Loucy (cell line): ENCODE results near the gene EFCAB8.

Experiments used
- H2AFZ ChIP-seq: fragments of 200-600 bp; sonication (generic); 2 replicates; pipeline ENCODE4 v1.6.0; 2016; ENCODE audit warnings: antibody characterized with exemption, mild to moderate bottlenecking, low read length, moderate library complexity
- H3F3A ChIP-seq: fragments of 200-600 bp; 2 replicates; pipeline ENCODE4 v1.6.0; 2016; ENCODE audit warnings: antibody characterized with exemption, low read depth, mild to moderate bottlenecking
- H3K27me3 ChIP-seq: fragments of 200-600 bp; sonication (generic); 2 replicates; pipeline ENCODE4 v1.6.1; 2014; ENCODE audit warnings: low read length, mild to moderate bottlenecking; ENCODE audit not compliant: insufficient read depth, poor library complexity, severe bottlenecking
- H3K36me3 ChIP-seq: fragments of 200-600 bp; sonication (generic); 2 replicates; pipeline ENCODE4 v1.6.1; 2016; ENCODE audit warnings: low read length; ENCODE audit not compliant: insufficient read depth
- H3K4me1 ChIP-seq: fragments of 200-600 bp; sonication (generic); 2 replicates; pipeline ENCODE4 v1.5.1; 2014; ENCODE audit warnings: low read length, mild to moderate bottlenecking; ENCODE audit not compliant: insufficient read depth, poor library complexity, severe bottlenecking
- H3K4me2 ChIP-seq: fragments of 200-600 bp; sonication (generic); 2 replicates; pipeline ENCODE4 v1.6.0; 2014; ENCODE audit warnings: antibody characterized with exemption, low read length, low read depth, mild to moderate bottlenecking; ENCODE audit not compliant: poor library complexity, severe bottlenecking
- H3K4me3 ChIP-seq: fragments of 200-600 bp; sonication (generic); 2 replicates; pipeline ENCODE4 v1.5.1; 2014; ENCODE audit warnings: low read length, mild to moderate bottlenecking, mixed read lengths; ENCODE audit not compliant: poor library complexity, severe bottlenecking
- H3K79me2 ChIP-seq: fragments of 200-600 bp; sonication (generic); 2 replicates; pipeline ENCODE4 v1.6.1; 2014; ENCODE audit warnings: low read length; ENCODE audit not compliant: insufficient read depth
- H3K9ac ChIP-seq: fragments of 200-600 bp; sonication (generic); 2 replicates; pipeline ENCODE4 v1.6.0; 2014; ENCODE audit warnings: mild to moderate bottlenecking, low read depth, low read length, moderate library complexity; ENCODE audit not compliant: poor library complexity, severe bottlenecking
- H3K9me2 ChIP-seq: fragments of 200-600 bp; sonication (generic); replicated peaks from 2 replicates; pipeline ENCODE4 v1.6.1; 2016; ENCODE audit warnings: low read depth, low read length, mixed read lengths
- H3K9me3 ChIP-seq: fragments of 200-600 bp; sonication (generic); 2 replicates; pipeline ENCODE4 v1.6.1; 2014; ENCODE audit warnings: mild to moderate bottlenecking, antibody characterized with exemption, low read length, low read depth; ENCODE audit not compliant: insufficient read depth
- H4K20me1 ChIP-seq: fragments of 200-600 bp; sonication (generic); 2 replicates; pipeline ENCODE4 v1.6.0; 2014; ENCODE audit warnings: antibody characterized with exemption, low read length, mild to moderate bottlenecking; ENCODE audit not compliant: insufficient read depth, poor library complexity, severe bottlenecking
- EZH2phosphoT487 ChIP-seq: fragments of 200-600 bp; IDR thresholded peaks from 2 replicates; pipeline ENCODE4 v1.6.1; 2018; ENCODE audit warnings: antibody characterized with exemption, mild to moderate bottlenecking, moderate library complexity, borderline replicate concordance
- TF ChIP-seq, protein P1 (sequence below): fragments of 200-600 bp; sonication (generic); conservative IDR thresholded peaks from 2 replicates; pipeline ENCODE4 v1.5.1; 2014; ENCODE audit warnings: mild to moderate bottlenecking, antibody characterized with exemption, low read length

Gene EFCAB8

DNA sequence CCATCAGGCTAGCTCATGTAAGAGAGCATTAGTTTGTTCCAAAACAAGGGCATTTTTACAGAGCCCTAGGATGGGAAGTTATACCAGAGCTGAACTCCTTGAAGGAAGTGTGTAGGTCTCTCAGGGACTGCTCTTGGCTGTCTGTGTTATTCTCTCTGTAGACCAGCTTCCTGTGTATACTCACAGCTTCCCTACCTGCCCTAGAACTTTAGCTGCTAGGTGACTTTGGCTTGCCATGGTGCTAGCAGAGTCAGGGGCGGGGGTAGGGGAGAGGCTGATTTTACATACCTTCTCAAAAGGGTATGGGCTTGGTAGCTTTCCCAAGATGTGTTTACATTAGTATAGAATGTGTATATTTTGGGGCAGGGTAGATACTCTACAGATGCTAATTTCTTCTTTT lies 21.6 kb upstream of the EFCAB8 start:
- no peak overlapping the region for H3K9ac ChIP-seq
- H3K4me1 ChIP-seq, result no peaks in the 10 kb centered on the region
- no peak overlapping the region for H3K4me2 ChIP-seq
- H3K36me3 ChIP-seq, result peaks cover 84% of the 10 kb centered on the region
- no peaks in the 10 kb centered on the region for H3K9me2 ChIP-seq
- no peak overlapping the region for H2AFZ ChIP-seq
- no peak for TF ChIP-seq EZH2phosphoT487
- TF ChIP-seq, protein P1, sequence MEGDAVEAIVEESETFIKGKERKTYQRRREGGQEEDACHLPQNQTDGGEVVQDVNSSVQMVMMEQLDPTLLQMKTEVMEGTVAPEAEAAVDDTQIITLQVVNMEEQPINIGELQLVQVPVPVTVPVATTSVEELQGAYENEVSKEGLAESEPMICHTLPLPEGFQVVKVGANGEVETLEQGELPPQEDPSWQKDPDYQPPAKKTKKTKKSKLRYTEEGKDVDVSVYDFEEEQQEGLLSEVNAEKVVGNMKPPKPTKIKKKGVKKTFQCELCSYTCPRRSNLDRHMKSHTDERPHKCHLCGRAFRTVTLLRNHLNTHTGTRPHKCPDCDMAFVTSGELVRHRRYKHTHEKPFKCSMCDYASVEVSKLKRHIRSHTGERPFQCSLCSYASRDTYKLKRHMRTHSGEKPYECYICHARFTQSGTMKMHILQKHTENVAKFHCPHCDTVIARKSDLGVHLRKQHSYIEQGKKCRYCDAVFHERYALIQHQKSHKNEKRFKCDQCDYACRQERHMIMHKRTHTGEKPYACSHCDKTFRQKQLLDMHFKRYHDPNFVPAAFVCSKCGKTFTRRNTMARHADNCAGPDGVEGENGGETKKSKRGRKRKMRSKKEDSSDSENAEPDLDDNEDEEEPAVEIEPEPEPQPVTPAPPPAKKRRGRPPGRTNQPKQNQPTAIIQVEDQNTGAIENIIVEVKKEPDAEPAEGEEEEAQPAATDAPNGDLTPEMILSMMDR, result no peak
- H3K9me3 ChIP-seq, result no peaks in the 10 kb centered on the region
- peaks cover 27% of the 10 kb centered on the region for H4K20me1 ChIP-seq
- peaks cover 62% of the 10 kb centered on the region for H3K79me2 ChIP-seq
- no peaks in the 10 kb centered on the region for H3F3A ChIP-seq
- no peak overlapping the region for H3K4me3 ChIP-seq
- H3K27me3 ChIP-seq, result no peaks in the 10 kb centered on the region

DNA sequence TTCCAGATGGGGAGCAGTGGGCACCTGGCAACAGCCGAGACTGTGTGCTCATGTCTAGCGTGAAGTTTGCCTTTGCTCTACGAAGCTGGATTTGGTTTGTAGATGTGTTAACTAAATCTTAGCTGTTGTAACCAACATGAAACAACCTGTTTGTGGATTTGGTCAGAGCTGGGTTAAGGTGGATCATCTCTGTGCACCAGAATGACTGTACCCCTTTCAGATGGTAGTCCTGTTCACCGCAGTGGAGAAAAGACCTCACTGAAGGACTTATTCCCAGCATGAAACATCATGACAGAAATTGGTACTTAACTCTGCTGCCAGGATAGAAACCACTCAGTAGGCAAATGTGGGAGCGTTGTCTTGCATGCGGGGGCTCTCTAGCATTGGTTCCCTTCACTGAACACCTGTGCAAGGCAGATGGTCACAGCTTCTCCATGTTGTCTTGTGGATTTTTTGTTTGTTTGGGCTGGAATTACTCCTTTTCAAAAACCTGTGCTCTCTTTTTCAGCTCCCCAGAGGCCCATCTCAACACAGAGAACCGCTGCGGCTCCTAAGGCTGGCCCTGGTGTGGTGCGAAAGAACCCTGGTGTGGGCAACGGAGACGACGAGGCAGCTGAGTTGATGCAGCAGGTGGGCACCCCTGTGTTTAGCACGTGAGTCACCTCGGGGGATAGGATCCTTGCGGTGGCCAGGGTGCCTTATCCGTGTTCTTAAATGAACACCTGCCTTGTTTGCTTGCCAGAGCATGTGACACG lies 19.3 kb upstream of the EFCAB8 start:
- H3K4me3 ChIP-seq, result no peak overlapping the region
- peaks cover 87% of the 10 kb centered on the region for H3K36me3 ChIP-seq
- peaks cover 58% of the 10 kb centered on the region for H3K79me2 ChIP-seq
- H3K9me2 ChIP-seq, result no peaks in the 10 kb centered on the region
- no peak for TF ChIP-seq EZH2phosphoT487
- TF ChIP-seq, protein P1, result no peak
- no peaks in the 10 kb centered on the region for H3K4me1 ChIP-seq
- no peak overlapping the region for H3K9ac ChIP-seq
- no peak overlapping the region for H2AFZ ChIP-seq
- H3K9me3 ChIP-seq, result no peaks in the 10 kb centered on the region
- H4K20me1 ChIP-seq, result peaks cover 17% of the 10 kb centered on the region
- no peak overlapping the region for H3K4me2 ChIP-seq
- H3F3A ChIP-seq, result no peaks in the 10 kb centered on the region
- H3K27me3 ChIP-seq, result no peaks in the 10 kb centered on the region

DNA sequence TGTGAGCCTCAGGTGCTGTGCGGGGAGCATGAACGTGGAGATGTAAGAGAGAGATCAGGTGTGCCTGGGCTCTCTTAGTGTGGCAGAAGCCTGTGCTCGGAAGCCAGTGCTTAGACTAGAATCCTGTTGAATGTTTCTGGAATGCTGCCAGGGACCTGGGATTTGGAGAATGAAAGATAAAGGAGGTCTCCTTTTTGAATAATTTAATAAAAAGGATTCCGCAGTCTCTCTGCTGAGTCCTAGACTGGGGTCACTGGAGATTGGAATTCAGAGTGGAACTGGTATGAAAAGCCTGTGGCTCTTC lies 18.8 kb upstream of the EFCAB8 start:
- peaks cover 57% of the 10 kb centered on the region for H3K79me2 ChIP-seq

More for the DNA sequence above, 18.8 kb upstream of the EFCAB8 start:
- no peaks in the 10 kb centered on the region for H3K9me3 ChIP-seq
- H3K4me1 ChIP-seq, result no peaks in the 10 kb centered on the region
- H3K4me3 ChIP-seq, result no peak overlapping the region
- no peaks in the 10 kb centered on the region for H3F3A ChIP-seq
- H3K36me3 ChIP-seq, result peaks cover 88% of the 10 kb centered on the region
- H3K9me2 ChIP-seq, result no peaks in the 10 kb centered on the region
- H4K20me1 ChIP-seq, result peaks cover 13% of the 10 kb centered on the region
- no peak overlapping the region for H3K9ac ChIP-seq
- no peaks in the 10 kb centered on the region for H3K27me3 ChIP-seq
- no peak overlapping the region for H3K4me2 ChIP-seq
- no peak overlapping the region for H2AFZ ChIP-seq
- TF ChIP-seq EZH2phosphoT487, result no peak
- TF ChIP-seq, protein P1, result no peak
